Smooth muscle cell (in vitro differentiated cells): ENCODE measurements around the gene SVIP. TPM values are rescaled to one million over a fixed set of nuclear protein-coding genes. Genes with fewer than 3 reads are reported as not detected.

Experiments used
- DNase-seq: peaks from one replicate; lab custom pipeline; 2025; ENCODE audit not compliant: unreplicated experiment; lab: John Stamatoyannopoulos, UW
- H2AFZ ChIP-seq: fragments of 200-600 bp; sonication (generic); 2 replicates; pipeline ENCODE4 v1.6.0; 2016; ENCODE audit warnings: antibody characterized with exemption, low read depth, mild to moderate bottlenecking
- H3F3A ChIP-seq: fragments of 200-600 bp; sonication (generic); 2 replicates; pipeline ENCODE4 v1.6.0; 2017; ENCODE audit warnings: antibody characterized with exemption, low read depth
- H3K27ac ChIP-seq: fragments of 200-600 bp; sonication (generic); 2 replicates; pipeline ENCODE4 v1.5.1; 2016; ENCODE audit warnings: low read depth, mild to moderate bottlenecking
- H3K27me3 ChIP-seq: fragments of 200-600 bp; sonication (generic); 2 replicates; pipeline ENCODE4 v1.6.1; 2016; ENCODE audit warnings: low read depth, mild to moderate bottlenecking
- H3K36me3 ChIP-seq: fragments of 200-600 bp; sonication (generic); 2 replicates; pipeline ENCODE4 v1.5.1; 2016; ENCODE audit warnings: low read depth
- H3K4me1 ChIP-seq: fragments of 200-600 bp; sonication (generic); 2 replicates; pipeline ENCODE4 v1.5.1; 2016; ENCODE audit warnings: low read depth
- H3K4me2 ChIP-seq: fragments of 200-600 bp; sonication (generic); 2 replicates; pipeline ENCODE4 v1.6.0; 2016; ENCODE audit warnings: mild to moderate bottlenecking
- H3K4me3 ChIP-seq: fragments of 200-600 bp; sonication (generic); 2 replicates; pipeline ENCODE4 v1.5.1; 2016; ENCODE audit warnings: mild to moderate bottlenecking
- H3K79me2 ChIP-seq: fragments of 200-600 bp; sonication (generic); 2 replicates; pipeline ENCODE4 v1.6.0; 2016; ENCODE audit warnings: low read depth, mild to moderate bottlenecking
- H3K9ac ChIP-seq: fragments of 200-600 bp; sonication (generic); 2 replicates; pipeline ENCODE4 v1.6.0; 2016; ENCODE audit warnings: low read depth
- H3K9me3 ChIP-seq: fragments of 200-600 bp; sonication (generic); replicated peaks from 2 replicates; pipeline ENCODE4 v1.5.1; 2016; ENCODE audit warnings: low read depth
- H4K20me1 ChIP-seq: fragments of 200-600 bp; sonication (generic); 2 replicates; pipeline ENCODE4 v1.6.0; 2016; ENCODE audit warnings: low read depth
- WGBS: methylation state at CpG from one replicate; pipeline ENCODE4 v1.1.7; 2016; ENCODE audit warnings: low lambda C conversion rate; 5-methylcytosine and 5-hydroxymethylcytosine counted together
- polyA plus RNA-seq: library from polyadenylated mRNA; unstranded; fragments of >200 nt; fragmentation: Nextera tagmentation; extraction: Ambion mirVana; gene quantifications from 2 replicates; pipeline ENCODE4 v1.2.1, GENCODE V29; 2016
- total RNA-seq: library from RNA; depleted of rRNA; stranded (reverse); fragments of >200 nt; gene quantifications from 2 replicates; pipeline ENCODE4 v1.2.3, GENCODE V29; 2014
- TF ChIP-seq, protein P1 (sequence below): fragments of 200-600 bp; sonication (generic); IDR thresholded peaks from 2 replicates; pipeline ENCODE4 v1.5.1; 2017; ENCODE audit warnings: borderline replicate concordance, mild to moderate bottlenecking, antibody characterized with exemption; ENCODE audit not compliant: insufficient read depth, poor library complexity, severe bottlenecking

SVIP gene
- total and polyA plus RNA-seq, 2 experiments from 2014 or later, result 1.1 to 1.3 TPM

DNA sequence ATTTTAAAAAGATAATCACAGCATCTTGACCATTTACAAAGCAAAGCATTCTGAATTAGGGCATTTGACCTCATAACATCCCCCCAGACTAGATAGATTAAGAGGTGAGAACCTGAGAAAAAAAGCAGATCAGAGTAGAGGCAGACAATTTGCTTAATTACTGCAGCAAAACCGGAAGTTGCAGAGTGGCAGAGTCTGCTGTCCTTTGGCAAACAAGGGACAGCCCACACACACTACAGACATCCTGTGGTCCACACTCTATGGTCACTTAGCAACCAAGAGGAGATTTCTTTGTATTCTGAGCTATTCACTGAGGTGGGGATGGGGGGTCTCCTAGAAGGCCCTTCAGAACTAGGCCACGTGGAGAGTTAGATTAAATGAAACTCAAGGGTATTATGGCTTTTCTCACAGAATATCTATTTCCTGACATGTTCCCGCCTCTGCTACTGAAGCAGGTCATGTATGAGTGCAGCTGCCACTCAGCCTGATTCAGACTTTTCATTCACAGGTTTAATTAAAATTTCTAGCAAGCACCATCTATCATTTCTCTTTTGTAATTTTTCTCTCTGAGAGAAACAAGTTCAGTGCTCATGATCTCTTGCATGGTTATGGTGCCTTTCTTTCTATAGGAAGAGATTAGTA, 48.5 kb downstream of the SVIP start:
- H3K27ac ChIP-seq, result no peak overlapping the region
- H3K27me3 ChIP-seq, result no peaks in the 10 kb centered on the region
- H3K4me1 ChIP-seq, result peaks cover 4% of the 10 kb centered on the region
- H3K36me3 ChIP-seq, result no peaks in the 10 kb centered on the region
- H3K79me2 ChIP-seq, result no peaks in the 10 kb centered on the region
- no peak overlapping the region for H3K4me3 ChIP-seq
- WGBS, result 66% methylated on average over 3 of the region's 3 CpGs
- H3K4me2 ChIP-seq, result no peak overlapping the region
- no peak for DNase-seq
- no peaks in the 10 kb centered on the region for H3K9me3 ChIP-seq
- H3K9ac ChIP-seq, result no peak overlapping the region
- no peaks in the 10 kb centered on the region for H3F3A ChIP-seq
- TF ChIP-seq, protein P1, sequence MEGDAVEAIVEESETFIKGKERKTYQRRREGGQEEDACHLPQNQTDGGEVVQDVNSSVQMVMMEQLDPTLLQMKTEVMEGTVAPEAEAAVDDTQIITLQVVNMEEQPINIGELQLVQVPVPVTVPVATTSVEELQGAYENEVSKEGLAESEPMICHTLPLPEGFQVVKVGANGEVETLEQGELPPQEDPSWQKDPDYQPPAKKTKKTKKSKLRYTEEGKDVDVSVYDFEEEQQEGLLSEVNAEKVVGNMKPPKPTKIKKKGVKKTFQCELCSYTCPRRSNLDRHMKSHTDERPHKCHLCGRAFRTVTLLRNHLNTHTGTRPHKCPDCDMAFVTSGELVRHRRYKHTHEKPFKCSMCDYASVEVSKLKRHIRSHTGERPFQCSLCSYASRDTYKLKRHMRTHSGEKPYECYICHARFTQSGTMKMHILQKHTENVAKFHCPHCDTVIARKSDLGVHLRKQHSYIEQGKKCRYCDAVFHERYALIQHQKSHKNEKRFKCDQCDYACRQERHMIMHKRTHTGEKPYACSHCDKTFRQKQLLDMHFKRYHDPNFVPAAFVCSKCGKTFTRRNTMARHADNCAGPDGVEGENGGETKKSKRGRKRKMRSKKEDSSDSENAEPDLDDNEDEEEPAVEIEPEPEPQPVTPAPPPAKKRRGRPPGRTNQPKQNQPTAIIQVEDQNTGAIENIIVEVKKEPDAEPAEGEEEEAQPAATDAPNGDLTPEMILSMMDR, result no peak
- H4K20me1 ChIP-seq, result no peaks in the 10 kb centered on the region
- no peak overlapping the region for H2AFZ ChIP-seq

DNA sequence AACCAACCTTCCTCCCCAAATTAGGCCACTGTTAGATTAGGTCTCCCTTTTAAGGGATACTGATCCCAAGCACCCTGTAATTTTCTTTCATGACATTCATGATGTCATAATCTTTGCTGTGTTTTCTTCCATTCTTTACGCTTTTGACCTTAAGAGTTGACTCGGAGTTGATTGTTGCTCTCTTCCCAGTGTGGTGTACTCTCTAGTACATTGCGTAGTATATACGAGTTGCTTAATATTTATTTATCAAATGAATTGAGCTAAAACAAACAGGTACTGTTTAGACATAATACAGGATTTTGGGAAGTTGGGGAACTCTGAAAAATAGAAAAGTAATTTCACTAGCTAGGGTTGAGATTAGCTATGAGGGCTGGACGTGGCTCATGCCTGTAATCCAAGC, 49.8 kb downstream of the SVIP start:
- Histone ChIP-seq H3K9ac (no peak overlapping the region), H3F3A (no peaks in the 10 kb centered on the region), H4K20me1 (no peaks in the 10 kb centered on the region), H3K27ac (no peak overlapping the region), H3K79me2 (no peaks in the 10 kb centered on the region), H3K9me3 (no peaks in the 10 kb centered on the region), H2AFZ (no peak overlapping the region), H3K4me1 (peaks cover 4% of the 10 kb centered on the region), H3K4me3 (no peak overlapping the region), H3K36me3 (no peaks in the 10 kb centered on the region), H3K4me2 (no peak overlapping the region), H3K27me3 (no peaks in the 10 kb centered on the region)
- TF ChIP-seq, protein P1, result no peak
- 95% methylated on average over 5 of the region's 5 CpGs for WGBS
- no peak for DNase-seq

DNA sequence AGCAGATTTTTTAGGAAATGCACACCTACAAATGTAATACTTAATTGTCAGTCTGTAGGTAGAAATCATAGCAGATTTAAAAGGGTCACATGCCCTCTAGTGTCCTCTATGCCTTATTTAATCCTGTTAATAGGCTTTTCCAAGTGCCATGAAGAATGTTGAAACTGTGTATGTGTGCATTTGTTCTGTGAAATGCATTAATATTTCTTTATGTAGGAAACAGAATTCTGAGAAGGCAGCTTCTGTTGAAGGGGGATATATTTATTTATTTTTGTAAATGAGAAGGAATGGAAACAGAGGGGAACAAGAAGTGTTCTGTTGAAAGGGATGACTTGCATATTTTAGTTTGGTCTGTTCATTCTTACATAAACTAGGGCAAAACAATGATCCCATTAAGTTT, 51.0 kb downstream of the SVIP start:
- H3F3A ChIP-seq, result no peaks in the 10 kb centered on the region
- TF ChIP-seq, protein P1, result no peak
- no peak overlapping the region for H2AFZ ChIP-seq
- no peak overlapping the region for H3K4me3 ChIP-seq
- H3K9me3 ChIP-seq, result no peaks in the 10 kb centered on the region
- H3K9ac ChIP-seq, result no peak overlapping the region
- DNase-seq, result no peak
- H3K4me1 ChIP-seq, result peaks cover 4% of the 10 kb centered on the region
- H3K79me2 ChIP-seq, result no peaks in the 10 kb centered on the region
- no peak overlapping the region for H3K4me2 ChIP-seq
- no peaks in the 10 kb centered on the region for H3K27me3 ChIP-seq
- H4K20me1 ChIP-seq, result no peaks in the 10 kb centered on the region
- H3K36me3 ChIP-seq, result no peaks in the 10 kb centered on the region
- no peak overlapping the region for H3K27ac ChIP-seq

DNA sequence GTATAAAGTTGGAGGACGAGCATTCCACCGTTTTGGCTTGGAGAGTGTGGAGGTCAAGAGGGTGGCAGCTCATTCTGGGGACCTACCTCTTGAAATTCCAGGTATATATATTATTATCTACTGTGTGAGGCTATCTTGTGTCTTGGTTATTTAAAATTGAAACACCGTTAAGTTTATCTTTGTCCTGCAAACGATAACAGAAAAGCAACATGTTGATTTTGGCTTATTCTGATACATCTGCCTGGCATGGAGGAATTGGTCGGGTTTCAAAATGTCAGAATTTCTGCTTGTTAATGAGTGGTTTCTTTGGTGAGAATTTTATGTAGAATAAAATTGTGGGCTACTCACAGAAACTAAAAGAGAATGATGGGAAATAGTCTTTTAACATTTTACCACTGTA, 54.4 kb downstream of the SVIP start:
- no peaks in the 10 kb centered on the region for H3K36me3 ChIP-seq
- no peak overlapping the region for H3K27ac ChIP-seq
- H3K27me3 ChIP-seq, result no peaks in the 10 kb centered on the region
- TF ChIP-seq, protein P1, result no peak
- no peaks in the 10 kb centered on the region for H4K20me1 ChIP-seq
- H3K4me1 ChIP-seq, result no peaks in the 10 kb centered on the region
- no peak for DNase-seq
- no peaks in the 10 kb centered on the region for H3K9me3 ChIP-seq
- H3K4me2 ChIP-seq, result no peak overlapping the region
- no peaks in the 10 kb centered on the region for H3K79me2 ChIP-seq
- no peak overlapping the region for H2AFZ ChIP-seq
- H3K9ac ChIP-seq, result no peak overlapping the region
- H3F3A ChIP-seq, result no peaks in the 10 kb centered on the region
- WGBS, result 83% methylated on average over 5 of the region's 5 CpGs
- H3K4me3 ChIP-seq, result no peak overlapping the region
